ENCODE results near the gene MRPS34.
"Not testable (repeated sequence)": the region's sequence is repeated elsewhere in the genome, so short reads cannot be mapped to it uniquely, and the experiment has no call there.

Gene MRPS34

DNA sequence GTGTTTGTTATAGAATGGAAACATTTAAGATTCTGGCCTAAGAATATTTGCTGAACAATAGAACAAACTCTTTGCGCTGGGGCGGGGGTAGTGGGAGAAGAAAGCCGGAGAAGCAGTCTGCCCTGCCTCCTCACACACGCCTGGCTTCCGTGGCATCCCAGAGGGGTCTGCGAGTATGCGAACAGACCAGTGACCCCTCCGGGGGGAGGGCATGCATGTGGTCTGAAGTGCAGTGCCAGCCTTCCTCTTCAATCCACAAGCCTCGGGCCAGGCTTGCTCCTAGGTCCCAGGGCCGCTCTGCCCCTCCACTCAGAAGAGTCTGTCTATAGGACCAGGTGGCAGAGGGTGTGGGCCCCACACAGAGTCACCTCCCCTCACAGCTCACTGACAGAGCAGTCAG lies 34.7 kb upstream of the MRPS34 start:
- no peak overlapping the region for H3K4me3 Mint-ChIP-seq
- TF ChIP-seq, protein P1, sequence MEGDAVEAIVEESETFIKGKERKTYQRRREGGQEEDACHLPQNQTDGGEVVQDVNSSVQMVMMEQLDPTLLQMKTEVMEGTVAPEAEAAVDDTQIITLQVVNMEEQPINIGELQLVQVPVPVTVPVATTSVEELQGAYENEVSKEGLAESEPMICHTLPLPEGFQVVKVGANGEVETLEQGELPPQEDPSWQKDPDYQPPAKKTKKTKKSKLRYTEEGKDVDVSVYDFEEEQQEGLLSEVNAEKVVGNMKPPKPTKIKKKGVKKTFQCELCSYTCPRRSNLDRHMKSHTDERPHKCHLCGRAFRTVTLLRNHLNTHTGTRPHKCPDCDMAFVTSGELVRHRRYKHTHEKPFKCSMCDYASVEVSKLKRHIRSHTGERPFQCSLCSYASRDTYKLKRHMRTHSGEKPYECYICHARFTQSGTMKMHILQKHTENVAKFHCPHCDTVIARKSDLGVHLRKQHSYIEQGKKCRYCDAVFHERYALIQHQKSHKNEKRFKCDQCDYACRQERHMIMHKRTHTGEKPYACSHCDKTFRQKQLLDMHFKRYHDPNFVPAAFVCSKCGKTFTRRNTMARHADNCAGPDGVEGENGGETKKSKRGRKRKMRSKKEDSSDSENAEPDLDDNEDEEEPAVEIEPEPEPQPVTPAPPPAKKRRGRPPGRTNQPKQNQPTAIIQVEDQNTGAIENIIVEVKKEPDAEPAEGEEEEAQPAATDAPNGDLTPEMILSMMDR (IDR thresholded peaks at IDR 0.05): no peak
- no peak for DNase-seq
- no peaks in the 10 kb centered on the region for H3K4me1 Mint-ChIP-seq
- H3K36me3 Mint-ChIP-seq (ENCODE audit: low read depth): peaks cover 43% of the 10 kb centered on the region
- H3K27me3 Mint-ChIP-seq (ENCODE audit: low read depth, poor library complexity): no peaks in the 10 kb centered on the region
- peaks cover 14% of the 10 kb centered on the region for H3K9me3 Mint-ChIP-seq
- H3K27ac Mint-ChIP-seq: no peak overlapping the region

DNA sequence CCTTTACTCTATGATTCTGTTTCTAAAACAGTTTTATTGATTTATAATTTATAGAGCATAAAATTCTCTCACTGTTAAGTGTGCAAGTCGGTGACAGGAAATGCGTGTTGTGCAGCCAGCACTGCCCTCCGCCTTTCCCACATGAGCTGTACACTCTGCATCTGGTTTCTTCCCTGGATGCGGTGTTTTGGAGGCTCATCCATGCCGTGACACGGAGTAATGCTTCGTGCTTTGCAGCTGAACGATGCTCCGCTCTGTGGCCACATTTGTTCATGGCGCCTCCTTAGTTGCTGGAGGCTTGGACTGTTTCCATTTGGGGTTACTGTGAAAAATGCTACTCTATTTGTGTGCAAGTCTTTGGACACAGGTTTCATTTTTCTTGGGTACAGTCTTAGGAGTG lies 27.8 kb upstream of the MRPS34 start:
- H3K27ac Mint-ChIP-seq: no peak overlapping the region
- peaks cover 74% of the 10 kb centered on the region for H3K36me3 Mint-ChIP-seq (ENCODE audit: low read depth)
- H3K4me3 Mint-ChIP-seq: no peak overlapping the region
- H3K9me3 Mint-ChIP-seq: peaks cover 46% of the 10 kb centered on the region
- DNase-seq: no peak
- no peaks in the 10 kb centered on the region for H3K27me3 Mint-ChIP-seq (ENCODE audit: low read depth, poor library complexity)
- no peaks in the 10 kb centered on the region for H3K4me1 Mint-ChIP-seq
- TF ChIP-seq, protein P1 (IDR thresholded peaks at IDR 0.05): no peak

GRCh38 chr16:1799263-1799662 lies 26.3 kb upstream of the MRPS34 start:
- not testable (repeated sequence) for H3K4me1 Mint-ChIP-seq; DNase-seq; H3K27me3 Mint-ChIP-seq (ENCODE audit: low read depth, poor library complexity); H3K4me3 Mint-ChIP-seq; H3K27ac Mint-ChIP-seq
- Mint-ChIP-seq H3K9me3 (peaks cover 43% of the 10 kb centered on the region), H3K36me3 (ENCODE audit: low read depth) (peaks cover 59% of the 10 kb centered on the region)

DNA sequence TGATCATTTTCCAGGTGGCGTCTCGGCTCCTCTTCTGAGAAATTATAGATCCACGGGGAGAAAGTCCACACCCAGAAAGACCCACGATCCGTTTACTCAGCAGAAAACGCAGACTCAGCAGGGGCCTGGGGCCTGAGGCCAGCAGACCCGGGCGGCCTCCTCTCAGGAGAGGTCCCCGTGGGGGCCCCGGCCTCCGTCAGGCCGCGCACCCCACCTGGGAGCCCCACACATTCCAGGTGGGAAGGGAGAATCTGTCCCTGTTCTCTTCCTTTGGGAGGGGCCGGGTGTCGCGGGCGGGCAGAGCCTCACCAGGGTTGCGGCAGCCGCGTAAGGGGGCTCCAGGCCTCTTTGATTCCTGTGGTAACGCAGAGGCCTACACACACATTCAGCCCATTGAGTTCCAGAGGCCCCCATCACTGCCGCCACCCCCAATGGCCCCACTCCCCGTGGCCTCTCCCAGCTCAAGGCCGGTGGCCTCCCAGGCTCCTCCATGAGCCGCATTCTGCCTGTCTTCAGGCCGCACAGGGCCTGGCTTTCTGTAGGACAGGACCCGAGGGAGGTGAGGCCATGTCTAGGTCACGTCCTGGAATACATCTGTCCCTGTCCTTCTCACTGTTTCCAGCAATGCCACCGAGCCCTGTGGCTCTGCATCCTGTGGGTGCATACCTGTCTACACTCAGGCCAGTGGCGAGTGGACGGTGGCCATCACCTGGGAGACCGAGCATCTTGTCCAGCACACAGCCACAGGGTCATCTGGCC lies 22.2 kb upstream of the MRPS34 start:
- H3K4me1 Mint-ChIP-seq: no peaks in the 10 kb centered on the region
- H3K27ac Mint-ChIP-seq: no peak overlapping the region
- no peak overlapping the region for H3K4me3 Mint-ChIP-seq
- TF ChIP-seq, protein P1 (IDR thresholded peaks at IDR 0.05): no peak
- H3K27me3 Mint-ChIP-seq (ENCODE audit: low read depth, poor library complexity): no peaks in the 10 kb centered on the region
- H3K9me3 Mint-ChIP-seq: peaks cover 35% of the 10 kb centered on the region
- peaks cover 39% of the 10 kb centered on the region for H3K36me3 Mint-ChIP-seq (ENCODE audit: low read depth)
- no peak for DNase-seq

- Mint-ChIP-seq H3K4me1 (no peaks in the 10 kb centered on the region), H3K9me3 (peaks cover 28% of the 10 kb centered on the region), H3K4me3 (no peak overlapping the region), H3K36me3 (ENCODE audit: low read depth) (peaks cover 32% of the 10 kb centered on the region), H3K27ac (no peak overlapping the region), H3K27me3 (ENCODE audit: low read depth, poor library complexity) (no peaks in the 10 kb centered on the region)
- no peak for DNase-seq
- TF ChIP-seq, protein P1 (IDR thresholded peaks at IDR 0.05): no peak
Measured at GRCh38 chr16:1794221-1794871, 21.4 kb upstream of the MRPS34 start.

DNA sequence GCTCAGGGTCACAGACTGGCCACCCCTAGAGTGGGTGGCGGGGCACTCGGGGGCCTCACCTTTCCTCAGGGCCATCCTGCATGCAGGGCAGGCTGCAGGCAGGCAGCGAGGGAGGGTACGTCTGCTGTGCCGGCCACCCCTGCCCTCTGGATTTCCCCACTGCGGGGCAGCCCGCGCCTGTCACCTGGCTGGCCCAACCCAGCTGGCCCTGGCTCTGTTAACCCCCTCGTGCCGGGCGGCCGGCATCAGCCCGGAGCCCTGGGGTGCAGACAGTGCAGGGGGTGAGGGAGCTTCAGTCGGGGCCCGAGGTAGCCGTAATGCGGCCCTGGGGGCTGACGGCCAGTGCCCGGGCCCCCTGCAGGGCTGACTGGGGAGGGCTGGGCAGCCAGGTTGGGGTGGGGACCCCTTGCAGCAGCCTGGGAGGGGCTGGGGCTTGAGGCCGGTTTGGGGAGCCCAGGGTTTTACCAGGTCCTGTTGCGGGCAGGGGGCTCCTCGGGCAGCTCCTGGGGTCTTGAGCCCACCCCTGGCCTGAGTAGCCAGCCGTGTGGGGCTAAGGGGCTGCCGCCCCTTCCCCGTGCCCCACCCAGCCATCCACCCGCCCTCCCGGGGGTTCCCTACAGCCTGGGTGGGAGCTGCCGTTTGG lies 20.8 kb upstream of the MRPS34 start, which contains the start of gene IGFALS:
TSS of gene IGFALS (minus strand) at position 128 of the 643 bp plus-strand sequence. CDS start at position 75, 53 bp downstream.
- peaks cover 21% of the 10 kb centered on the region for H3K9me3 Mint-ChIP-seq
- no peaks in the 10 kb centered on the region for H3K27me3 Mint-ChIP-seq (ENCODE audit: low read depth, poor library complexity)
- DNase-seq: no peak
- no peaks in the 10 kb centered on the region for H3K4me1 Mint-ChIP-seq
- TF ChIP-seq, protein P1 (IDR thresholded peaks at IDR 0.05): no peak
- no peak within 1 kb of the TSS for H3K4me3 Mint-ChIP-seq
- H3K36me3 Mint-ChIP-seq (ENCODE audit: low read depth): peaks cover 25% of the 10 kb centered on the region
- H3K27ac Mint-ChIP-seq: no peak within 1 kb of the TSS
